ENCODE measurements around the gene KIF14. TPM values are rescaled to one million over a fixed set of nuclear protein-coding genes. Genes with fewer than 3 reads are reported as not detected.
A peak's percentile ranks its signal among the peaks of the same experiment; 100 is the strongest.

Gene KIF14, protein sequence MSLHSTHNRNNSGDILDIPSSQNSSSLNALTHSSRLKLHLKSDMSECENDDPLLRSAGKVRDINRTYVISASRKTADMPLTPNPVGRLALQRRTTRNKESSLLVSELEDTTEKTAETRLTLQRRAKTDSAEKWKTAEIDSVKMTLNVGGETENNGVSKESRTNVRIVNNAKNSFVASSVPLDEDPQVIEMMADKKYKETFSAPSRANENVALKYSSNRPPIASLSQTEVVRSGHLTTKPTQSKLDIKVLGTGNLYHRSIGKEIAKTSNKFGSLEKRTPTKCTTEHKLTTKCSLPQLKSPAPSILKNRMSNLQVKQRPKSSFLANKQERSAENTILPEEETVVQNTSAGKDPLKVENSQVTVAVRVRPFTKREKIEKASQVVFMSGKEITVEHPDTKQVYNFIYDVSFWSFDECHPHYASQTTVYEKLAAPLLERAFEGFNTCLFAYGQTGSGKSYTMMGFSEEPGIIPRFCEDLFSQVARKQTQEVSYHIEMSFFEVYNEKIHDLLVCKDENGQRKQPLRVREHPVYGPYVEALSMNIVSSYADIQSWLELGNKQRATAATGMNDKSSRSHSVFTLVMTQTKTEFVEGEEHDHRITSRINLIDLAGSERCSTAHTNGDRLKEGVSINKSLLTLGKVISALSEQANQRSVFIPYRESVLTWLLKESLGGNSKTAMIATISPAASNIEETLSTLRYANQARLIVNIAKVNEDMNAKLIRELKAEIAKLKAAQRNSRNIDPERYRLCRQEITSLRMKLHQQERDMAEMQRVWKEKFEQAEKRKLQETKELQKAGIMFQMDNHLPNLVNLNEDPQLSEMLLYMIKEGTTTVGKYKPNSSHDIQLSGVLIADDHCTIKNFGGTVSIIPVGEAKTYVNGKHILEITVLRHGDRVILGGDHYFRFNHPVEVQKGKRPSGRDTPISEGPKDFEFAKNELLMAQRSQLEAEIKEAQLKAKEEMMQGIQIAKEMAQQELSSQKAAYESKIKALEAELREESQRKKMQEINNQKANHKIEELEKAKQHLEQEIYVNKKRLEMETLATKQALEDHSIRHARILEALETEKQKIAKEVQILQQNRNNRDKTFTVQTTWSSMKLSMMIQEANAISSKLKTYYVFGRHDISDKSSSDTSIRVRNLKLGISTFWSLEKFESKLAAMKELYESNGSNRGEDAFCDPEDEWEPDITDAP (N-terminal part only)
- total RNA-seq = 0.05 TPM
- long read RNA-seq = 0 reads

DNA sequence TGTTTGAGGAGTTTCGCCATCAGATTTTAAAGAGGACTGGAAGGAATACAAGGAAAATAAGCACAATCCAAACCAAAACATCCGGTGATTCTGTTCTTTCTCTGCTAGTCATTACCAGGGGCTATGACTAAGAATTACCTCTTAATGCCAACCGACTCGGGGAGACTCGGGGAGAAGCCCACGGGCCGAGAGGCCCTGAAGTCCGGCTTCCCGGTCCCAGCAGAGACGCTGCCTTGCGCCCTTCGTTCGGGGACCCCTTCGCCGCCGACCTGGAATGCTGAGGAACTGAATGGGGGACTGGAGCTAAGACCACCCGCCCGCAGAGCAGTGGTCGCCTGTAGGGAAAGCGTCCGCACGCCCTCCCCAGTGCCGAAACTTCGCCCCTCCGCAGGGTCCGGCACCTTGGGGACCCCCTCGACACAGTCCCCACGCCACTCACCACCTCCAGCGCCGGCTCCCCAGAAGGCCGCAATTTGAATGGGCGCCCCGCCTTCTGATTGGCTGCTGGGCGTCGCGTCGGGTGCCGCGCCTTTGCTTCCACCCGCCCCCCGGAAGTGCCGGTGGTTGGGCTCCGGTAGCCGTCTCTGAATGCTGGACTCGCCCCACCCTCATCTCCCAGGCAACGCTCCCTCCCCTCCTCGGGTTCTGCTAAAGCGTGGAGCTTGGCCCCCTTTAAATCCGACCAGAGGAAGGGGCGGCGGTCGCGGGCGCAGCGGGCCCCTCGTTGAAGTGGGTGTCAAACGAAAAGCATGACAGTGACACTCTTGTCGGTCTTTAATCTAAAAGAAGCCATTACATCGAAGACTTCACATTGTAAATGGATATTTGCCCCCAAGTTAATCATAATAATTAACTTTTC, at the start of gene KIF14:
KIF14 (minus strand) TSS at position 479 of the 859 bp plus-strand sequence. CDS start 2,028 bp downstream, outside the sequence.
- intact Hi-C loops (cut with DNase I) = loop anchor here (5.0 kb wide), 3 partner anchors 47 to 422 kb away; partner anchors contain the start of genes CAMSAP2 and DDX59
- DNase-seq (ENCODE audit: low spot score) = peak; percentile 96

DNA sequence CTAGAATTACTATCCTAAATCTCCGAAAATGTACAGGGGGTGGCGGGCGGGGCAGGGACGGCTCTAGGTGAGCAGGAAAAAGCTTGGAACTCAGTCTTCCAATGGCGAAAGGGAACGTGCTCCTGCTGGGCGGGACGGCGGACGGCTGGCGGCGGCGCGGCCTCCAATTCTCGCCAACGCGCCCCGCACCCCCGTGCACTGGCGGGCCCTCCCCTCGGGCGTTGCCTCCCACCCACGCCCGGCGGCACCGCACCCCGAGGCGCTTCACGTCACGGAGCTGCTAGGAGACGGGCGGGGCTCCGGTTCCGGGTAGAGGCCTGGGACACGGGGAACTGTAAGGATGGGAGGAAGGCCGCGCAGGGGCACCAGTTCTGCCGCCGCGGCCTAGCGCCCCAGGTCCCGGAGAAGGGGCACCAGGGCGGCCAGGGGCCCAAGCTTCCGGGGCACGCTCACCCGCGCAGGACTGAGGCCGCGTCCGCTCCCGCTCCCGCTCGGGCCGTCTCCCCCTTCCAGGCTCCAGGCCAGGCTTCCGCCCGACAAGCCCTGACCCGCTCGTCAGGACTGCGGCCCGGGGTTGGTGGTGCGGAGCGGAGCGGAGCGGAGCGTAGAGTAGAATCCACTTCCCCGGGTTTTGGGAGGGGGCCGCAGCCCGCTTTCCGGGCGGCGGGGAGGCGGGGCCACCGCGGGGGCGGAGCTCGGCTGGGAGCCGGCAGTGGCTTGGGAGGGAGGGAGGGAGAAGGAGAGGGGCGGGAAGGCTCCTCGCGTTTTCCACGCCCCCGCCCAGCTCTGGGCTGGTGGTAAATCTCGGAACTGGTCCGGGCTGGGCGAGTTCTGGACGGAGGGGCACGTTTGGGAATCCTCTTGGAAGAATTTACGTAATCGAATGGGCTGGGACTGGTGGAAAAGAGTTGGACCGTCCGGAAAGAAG, 49.0 kb upstream of the KIF14 start, which contains the start of gene DDX59:
DDX59 (minus strand) TSS at position 594 of the 928 bp plus-strand sequence. CDS start 3,167 bp downstream, outside the sequence.
- intact Hi-C loops (cut with DNase I) = loop anchor here (1.0 to 5.0 kb wide), 3 partner anchors 47 to 133 kb away; partner anchors contain the start of gene KIF14
- peak; percentile 97 for DNase-seq (ENCODE audit: low spot score)

DNA sequence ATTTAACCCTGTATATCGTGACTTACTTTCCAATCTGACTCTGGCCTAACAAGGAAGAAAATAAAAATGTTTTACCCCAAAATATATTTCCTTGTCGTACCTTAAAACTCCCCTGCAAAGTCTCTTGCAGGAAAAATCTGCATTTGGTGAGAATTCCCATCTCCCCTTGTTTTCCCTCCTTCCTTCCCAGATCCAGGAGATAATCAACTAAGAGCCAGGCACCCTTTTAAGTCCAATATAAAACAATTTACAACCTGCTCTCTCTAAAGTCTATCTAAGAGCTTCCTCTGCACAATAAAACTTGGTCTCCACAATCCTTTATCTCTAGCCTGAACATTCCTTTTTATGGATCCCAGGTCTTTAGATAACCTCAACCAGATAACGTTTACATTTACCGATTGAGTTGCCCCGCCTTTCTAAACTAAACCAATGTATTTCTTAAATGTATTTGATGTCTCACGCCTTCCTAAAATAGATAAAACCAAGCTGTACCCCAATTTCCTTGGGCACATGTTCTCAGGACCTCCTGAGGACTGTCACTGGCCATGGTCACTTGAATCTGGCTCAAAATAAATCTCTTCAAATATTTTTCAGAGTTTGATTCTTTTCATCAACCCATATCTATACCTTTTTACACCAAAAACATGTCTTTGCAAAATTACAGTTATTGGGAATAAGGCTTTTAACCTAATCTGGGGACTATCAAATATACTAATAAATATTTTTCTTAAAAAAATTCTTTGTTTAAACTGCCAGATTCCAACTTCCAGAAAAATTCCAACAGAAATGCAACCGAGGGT, 48.2 kb upstream of the KIF14 start:
- intact Hi-C loops (cut with DNase I) = loop anchor here (2.0 to 5.0 kb wide), 2 partner anchors 46 to 134 kb away; partner anchors contain the start of gene KIF14
- no peak for DNase-seq (ENCODE audit: low spot score)

DNA sequence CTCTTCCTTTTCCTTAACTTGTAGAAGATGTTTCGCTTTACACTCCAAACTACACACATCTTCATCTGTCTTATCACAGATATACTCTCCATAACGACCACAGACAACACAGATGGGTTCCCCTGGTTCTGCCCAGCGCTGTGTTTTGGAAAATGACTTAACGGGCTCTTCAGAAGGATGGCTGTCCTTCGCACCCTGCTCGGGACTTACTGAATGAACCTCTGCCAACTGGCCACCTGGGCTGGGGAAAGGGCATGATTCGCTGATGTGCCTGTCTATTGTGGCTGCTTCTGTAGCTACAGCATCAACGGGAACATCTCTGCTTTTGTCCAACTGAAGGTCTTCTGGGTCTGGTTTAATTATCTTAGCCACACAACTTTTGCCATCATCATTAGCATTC, 45.8 kb upstream of the KIF14 start:
- no peak for DNase-seq (ENCODE audit: low spot score)
- intact Hi-C loops (cut with DNase I) = loop anchor here (5.0 kb wide), 1 partner anchor 44 kb away; the partner anchor contains the start of gene KIF14

DNA sequence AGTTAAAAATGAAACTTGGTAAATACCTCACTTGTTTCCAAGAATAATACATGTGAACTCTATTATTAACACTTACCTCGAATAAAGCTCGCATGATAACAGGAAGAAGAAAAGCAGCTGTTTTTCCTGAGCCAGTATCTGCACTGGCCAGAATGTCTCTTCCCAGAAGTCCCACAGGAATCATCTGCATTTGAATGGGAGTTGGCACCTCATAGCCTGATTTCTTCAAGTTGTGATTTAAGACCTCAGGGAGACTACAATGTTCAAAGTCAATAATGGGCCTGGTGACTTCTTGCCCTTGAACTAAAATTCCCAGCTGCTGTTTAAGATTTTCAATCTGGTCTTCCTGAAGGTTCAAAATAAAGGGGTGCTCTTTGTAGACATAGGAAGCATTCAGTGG, 45.3 kb upstream of the KIF14 start:
- DNase-seq (ENCODE audit: low spot score) = no peak
- intact Hi-C loops (cut with DNase I) = loop anchor here (5.0 kb wide), 1 partner anchor 44 kb away; the partner anchor contains the start of gene KIF14

DNA sequence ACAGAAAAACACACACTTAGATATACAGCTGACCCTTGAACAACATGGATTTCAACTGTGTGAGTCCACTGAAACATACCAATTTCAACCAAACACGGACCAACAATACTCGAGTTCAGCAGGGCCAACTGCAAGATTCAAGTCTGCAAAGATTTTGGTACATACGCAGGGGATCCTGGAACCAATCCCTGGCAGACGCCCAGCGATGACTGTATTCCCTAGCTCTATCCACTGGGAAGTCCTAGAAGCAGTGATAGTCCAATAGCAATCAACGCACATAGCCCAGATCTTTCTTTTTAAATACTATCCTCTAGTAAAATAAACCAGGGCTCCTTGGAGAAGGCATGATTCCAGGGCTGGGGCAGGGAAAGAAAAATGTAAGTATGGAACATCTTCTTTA, 40.2 kb upstream of the KIF14 start:
- intact Hi-C loops (cut with DNase I) = no loop called here
- DNase-seq (ENCODE audit: low spot score) = no peak

DNA sequence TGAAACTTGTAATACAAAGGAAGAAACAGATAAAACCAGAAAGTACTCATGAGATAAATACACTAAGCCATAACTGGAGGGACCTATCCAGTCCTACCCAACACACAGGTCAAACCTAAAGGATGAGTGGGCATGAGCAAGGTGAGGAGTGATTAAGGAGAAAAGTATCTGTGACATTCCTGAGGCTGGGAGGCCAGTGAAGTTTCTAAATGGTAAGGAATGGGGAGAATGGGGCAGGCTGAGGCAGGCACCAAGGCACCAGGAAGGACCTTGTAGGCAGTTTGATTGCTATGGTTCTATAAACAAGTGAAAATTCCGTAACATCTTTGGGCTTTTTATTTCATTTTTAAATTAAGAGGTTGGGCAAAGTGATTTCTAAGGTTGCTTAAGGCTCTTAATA, 38.7 kb upstream of the KIF14 start:
- intact Hi-C loops (cut with DNase I) = no loop called here
- DNase-seq (ENCODE audit: low spot score) = no peak

DNA sequence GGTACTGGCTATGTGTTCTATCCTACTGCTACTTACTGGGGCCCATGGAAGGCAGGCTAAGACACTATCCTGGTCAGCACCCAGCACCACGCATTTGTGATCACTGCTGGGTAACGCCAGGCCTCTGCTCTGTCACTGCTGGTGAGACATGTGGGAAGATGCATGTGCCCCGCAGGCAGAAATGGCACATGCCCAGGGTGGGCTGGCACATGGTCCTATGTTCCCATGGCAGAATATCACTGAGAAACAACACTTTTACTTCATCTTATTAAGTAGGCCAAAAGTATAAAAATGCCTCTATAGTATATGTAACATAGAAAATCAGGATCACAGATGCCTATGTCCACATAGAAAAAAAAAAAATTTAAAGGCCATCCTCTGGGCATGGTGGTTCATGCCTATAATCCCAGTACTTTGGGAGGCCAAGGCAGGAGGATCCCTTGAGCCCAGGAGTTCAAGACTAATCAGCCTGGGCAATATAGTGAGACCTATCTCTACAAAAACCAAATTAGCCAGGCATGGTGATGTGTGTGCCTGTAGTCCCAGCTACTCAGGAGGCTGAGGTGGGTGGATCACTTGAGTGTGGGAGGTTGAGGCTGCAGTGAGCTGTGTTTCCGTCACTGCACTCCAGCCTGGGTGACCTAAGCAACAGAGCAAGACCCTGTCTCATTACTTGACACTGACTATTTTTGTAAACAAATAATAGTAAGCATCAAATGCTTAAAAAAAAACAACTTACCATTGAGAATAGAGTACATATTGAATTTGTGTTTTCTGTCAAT, 37.7 kb upstream of the KIF14 start:
- intact Hi-C loops (cut with DNase I) = no loop called here
- DNase-seq (ENCODE audit: low spot score) = no peak

DNA sequence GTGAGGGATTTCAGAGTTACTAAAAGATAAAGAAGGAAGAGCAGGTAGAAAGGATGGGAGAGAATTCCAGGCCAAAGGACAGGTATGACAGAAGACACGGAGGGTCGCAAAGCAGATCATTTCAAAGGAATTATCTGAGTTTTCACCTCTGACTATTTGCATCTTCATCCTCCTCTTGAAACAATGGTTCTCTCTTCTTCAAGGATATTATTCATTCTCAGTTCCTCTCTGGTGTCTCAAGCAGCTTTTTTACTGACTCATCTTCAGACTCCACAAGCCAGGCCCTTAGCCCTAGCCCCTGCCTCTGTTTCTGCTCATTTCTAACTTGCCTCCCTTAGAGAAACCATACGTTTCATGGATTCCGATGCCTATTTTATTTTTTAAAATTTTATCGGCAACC, 34.1 kb upstream of the KIF14 start:
- intact Hi-C loops (cut with DNase I) = no loop called here

DNA sequence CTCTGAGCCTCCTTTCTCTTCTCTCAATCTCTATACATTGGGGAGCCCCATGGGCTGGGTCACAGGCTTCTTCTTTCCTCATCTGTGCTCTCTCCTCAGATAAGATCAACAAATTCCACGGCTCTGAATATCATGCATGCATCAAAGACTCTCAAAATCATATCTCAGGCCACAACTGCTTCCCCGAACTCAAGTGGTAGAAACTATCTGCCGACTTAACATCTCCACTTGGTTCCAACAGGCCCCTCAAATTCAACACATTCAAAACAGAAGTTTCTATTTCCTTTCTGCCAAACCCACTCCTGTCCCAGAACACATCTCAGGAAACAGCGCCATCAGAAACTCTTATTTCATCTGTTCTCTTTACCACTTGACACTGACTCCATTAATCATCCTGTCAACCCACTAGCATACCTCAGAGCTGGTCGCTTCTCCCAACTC, 32.5 kb upstream of the KIF14 start:
- intact Hi-C loops (cut with DNase I) = no loop called here
- no peak for DNase-seq (ENCODE audit: low spot score)

More for the DNA sequence above, 34.1 kb upstream of the KIF14 start:
- DNase-seq (ENCODE audit: low spot score) = no peak

DNA sequence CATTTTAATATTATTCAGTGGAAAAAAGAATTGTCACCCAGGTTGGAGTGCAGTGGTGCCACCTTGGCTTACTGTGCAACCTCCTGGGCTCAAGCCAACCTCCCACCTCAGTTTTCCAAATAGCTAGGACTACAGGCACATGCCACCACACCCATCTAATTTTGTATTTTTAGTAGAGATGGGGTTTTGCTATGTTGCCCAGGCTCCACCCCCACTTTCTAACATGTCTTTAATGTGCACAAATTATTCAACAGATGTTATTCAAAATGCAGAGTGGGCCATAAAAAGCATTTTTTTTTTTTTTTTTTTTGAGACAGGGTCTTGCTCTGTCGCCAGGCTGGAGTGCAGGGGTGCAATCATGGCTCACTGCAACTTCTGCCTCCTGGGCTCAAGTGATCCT, 31.8 kb upstream of the KIF14 start:
- DNase-seq (ENCODE audit: low spot score) = no peak
- intact Hi-C loops (cut with DNase I) = no loop called here

DNA sequence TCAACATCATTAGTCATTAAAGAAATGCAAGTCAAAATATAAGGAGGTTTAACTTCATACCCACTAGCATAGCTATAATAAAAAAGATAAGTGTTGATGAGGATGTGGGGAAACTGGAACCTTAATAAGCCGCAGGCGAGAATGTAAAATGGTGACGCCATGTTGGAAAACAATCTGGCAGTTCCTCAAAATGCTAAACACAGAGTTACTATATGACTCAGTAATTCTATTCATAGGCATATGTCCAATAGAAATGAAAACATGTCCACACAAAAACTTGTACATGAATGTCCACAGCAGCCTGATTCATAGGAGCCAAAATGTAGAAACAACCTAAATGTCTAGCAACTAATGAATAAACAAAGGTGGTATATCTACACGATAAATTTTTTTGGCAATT, 26.0 kb upstream of the KIF14 start:
- intact Hi-C loops (cut with DNase I) = no loop called here

DNA sequence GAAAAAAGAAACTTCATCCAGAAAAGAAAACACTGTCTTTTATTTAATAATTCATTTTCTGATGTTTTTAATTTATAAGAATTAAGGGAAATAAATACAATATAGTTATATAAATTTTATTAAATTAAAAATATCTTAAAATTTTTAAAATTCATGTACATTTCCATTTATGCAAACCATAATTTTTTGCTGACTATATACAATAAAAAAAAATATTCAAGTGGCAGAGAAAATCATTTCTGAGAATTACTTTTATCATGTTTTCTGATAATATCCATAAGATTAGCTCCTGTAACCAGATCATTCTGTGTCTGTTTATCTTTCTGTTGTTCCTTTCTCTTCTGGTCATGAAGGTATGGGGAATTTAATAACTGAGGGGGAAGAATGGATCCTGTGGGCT, 23.5 kb upstream of the KIF14 start:
- DNase-seq (ENCODE audit: low spot score) = no peak
- intact Hi-C loops (cut with DNase I) = no loop called here

More for the DNA sequence above, 26.0 kb upstream of the KIF14 start:
- no peak for DNase-seq (ENCODE audit: low spot score)

DNA sequence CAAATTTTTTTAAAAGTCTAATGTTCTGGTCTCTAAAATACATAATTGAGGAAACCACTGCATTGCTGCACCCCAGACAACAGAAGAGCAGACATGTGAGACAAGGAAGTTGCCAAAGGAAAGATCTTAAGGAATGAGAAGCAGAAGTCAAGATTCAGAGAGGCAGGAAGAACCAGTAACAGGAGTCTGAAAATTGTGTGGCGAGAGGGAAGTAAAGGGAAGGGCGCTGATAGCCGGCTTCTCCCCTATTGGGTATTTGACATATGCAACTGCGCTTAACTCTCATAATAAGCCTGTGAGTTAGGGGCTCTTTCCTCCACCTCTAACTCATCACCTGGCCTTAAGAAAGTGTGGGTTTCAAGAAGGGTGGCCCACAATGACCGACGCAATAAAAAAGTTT, 21.9 kb upstream of the KIF14 start:
- DNase-seq (ENCODE audit: low spot score) = no peak
- intact Hi-C loops (cut with DNase I) = no loop called here

DNA sequence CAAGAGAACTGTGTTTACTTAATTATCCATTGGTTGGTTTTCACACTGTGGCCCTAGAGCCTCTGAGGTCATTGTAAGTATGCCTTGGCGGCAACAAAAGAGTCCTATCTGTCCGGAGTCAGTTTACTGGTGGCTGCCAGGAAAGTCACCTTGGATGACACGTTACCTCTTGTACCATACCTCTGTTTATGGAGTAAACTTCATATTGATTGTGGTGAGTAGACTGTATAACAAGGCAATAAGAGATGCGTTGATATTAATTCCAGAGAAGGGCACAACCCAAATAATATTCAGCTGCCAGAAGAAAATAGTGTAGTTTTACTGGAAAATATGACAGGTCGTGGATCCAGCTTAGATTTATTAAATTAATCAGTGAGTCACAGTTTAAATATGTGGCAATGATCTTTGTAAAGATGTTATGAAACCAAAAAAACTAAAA, 20.4 kb upstream of the KIF14 start:
- intact Hi-C loops (cut with DNase I) = no loop called here
- no peak for DNase-seq (ENCODE audit: low spot score)
